PC-3 (cell line): ENCODE measurements around the gene DCAF6. TPM values are rescaled to one million over a fixed set of nuclear protein-coding genes. Genes with fewer than 3 reads are reported as not detected.

Experiments used
- ATAC-seq: fragments of 200-7000 bp; cut with Tn5 transposase; 2 replicates; pipeline ENCODE4 v1.9.1; 2020; ENCODE audit warnings: mild to moderate bottlenecking, moderate library complexity
- BruUV-seq: library from RNA; stranded (reverse); fragments of 400-500 nt; replicated peaks from 2 replicates; lab custom pipeline; 2021; lab: Mats Ljungman, UMichigan
- CTCF ChIA-PET: fragments of 300-600 bp; sonication (Branson Sonifier 250); formaldehyde crosslinking; loops from one replicate; lab custom pipeline; 2022; ENCODE audit warnings: antibody characterized with exemption; lab: Charles Lee
- POLR2A ChIA-PET: fragments of 300-600 bp; sonication (Branson Sonifier 250); formaldehyde crosslinking; loops from one replicate; lab custom pipeline; 2022; ENCODE audit warnings: antibody characterized with exemption; ENCODE audit not compliant: unreplicated experiment; lab: Charles Lee
- DNase-seq: peaks from one replicate; pipeline ENCODE4 v3.0.0-alpha.2; 2015
- H2AFZ ChIP-seq: fragments of 300-600 bp; sonication (generic); 2 replicates; pipeline ENCODE4 v1.6.0; 2016; ENCODE audit warnings: antibody characterized with exemption, low read length
- H3F3A ChIP-seq: fragments of 300-600 bp; sonication (generic); one replicate; pipeline ENCODE4 v1.6.0; 2017; ENCODE audit warnings: antibody characterized with exemption, low read length, control low read depth, mild to moderate bottlenecking; ENCODE audit not compliant: unreplicated experiment
- H3K27ac ChIP-seq: fragments of 300-600 bp; sonication (generic); 2 replicates; pipeline ENCODE4 v1.5.1; 2016; ENCODE audit warnings: mild to moderate bottlenecking, low read length
- H3K27me3 ChIP-seq: fragments of 300-600 bp; sonication (generic); 2 replicates; pipeline ENCODE4 v1.6.1; 2016; ENCODE audit warnings: low read length, mixed read lengths
- H3K36me3 ChIP-seq: fragments of 300-600 bp; sonication (generic); 2 replicates; pipeline ENCODE4 v1.6.1; 2016; ENCODE audit warnings: low read depth, mixed run types, low read length, mixed read lengths
- H3K4me1 ChIP-seq: fragments of 300-600 bp; sonication (generic); 2 replicates; pipeline ENCODE4 v1.5.1; 2016; ENCODE audit warnings: low read length; ENCODE audit not compliant: insufficient read depth
- H3K4me2 ChIP-seq: fragments of 300-600 bp; sonication (generic); 2 replicates; pipeline ENCODE4 v1.6.0; 2016; ENCODE audit warnings: low read length
- H3K4me3 ChIP-seq: fragments of 300-600 bp; sonication (generic); 2 replicates; pipeline ENCODE4 v1.5.1; 2016; ENCODE audit warnings: mild to moderate bottlenecking, low read length, mixed read lengths
- H3K79me2 ChIP-seq: fragments of 300-600 bp; sonication (generic); 2 replicates; pipeline ENCODE4 v1.6.1; 2017; ENCODE audit warnings: low read length, mixed read lengths
- H3K9ac ChIP-seq: fragments of 300-600 bp; sonication (generic); 2 replicates; pipeline ENCODE4 v1.6.0; 2016; ENCODE audit warnings: mild to moderate bottlenecking, low read length
- H3K9me2 ChIP-seq: fragments of 300-600 bp; sonication (generic); replicated peaks from 2 replicates; pipeline ENCODE4 v1.6.1; 2016; ENCODE audit warnings: mixed run types, low read length, mixed read lengths
- H3K9me3 ChIP-seq: fragments of 300-600 bp; sonication (generic); 2 replicates; pipeline ENCODE4 v1.6.1; 2016; ENCODE audit warnings: low read length, mixed read lengths
- H4K20me1 ChIP-seq: fragments of 300-600 bp; sonication (generic); 2 replicates; pipeline ENCODE4 v1.6.1; 2016; ENCODE audit warnings: low read length, mixed read lengths
- CTCF ChIP-seq: fragments of 300-600 bp; sonication (generic); conservative IDR thresholded peaks from 2 replicates; pipeline ENCODE4 v1.5.1; 2017; ENCODE audit warnings: antibody characterized with exemption, low read depth, mild to moderate bottlenecking, low read length
- EZH2 ChIP-seq: fragments of 300-600 bp; sonication (generic); IDR thresholded peaks from one replicate; pipeline ENCODE4 v1.6.1; 2017; ENCODE audit warnings: antibody characterized with exemption, mild to moderate bottlenecking, low read length; ENCODE audit not compliant: unreplicated experiment
- EZH2phosphoT487 ChIP-seq: fragments of 300-600 bp; sonication (generic); IDR thresholded peaks from 2 replicates; pipeline ENCODE4 v1.6.1; 2018; ENCODE audit warnings: mild to moderate bottlenecking, antibody characterized with exemption, low read length, borderline replicate concordance
- intact Hi-C: fragments of 100-400 bp; cut with micrococcal nuclease; formaldehyde crosslinking; loops from 2 replicates; pipeline ENCODE4 v1.9.0; 2023
- total RNA-seq: library from RNA; depleted of rRNA; stranded (reverse); fragments of >200 nt; gene quantifications from 2 replicates; pipeline ENCODE4 v1.2.3, GENCODE V29; 2014

The DCAF6 gene
- total RNA-seq, 1 experiment from 2014 or later, result 29.1 TPM

DNA sequence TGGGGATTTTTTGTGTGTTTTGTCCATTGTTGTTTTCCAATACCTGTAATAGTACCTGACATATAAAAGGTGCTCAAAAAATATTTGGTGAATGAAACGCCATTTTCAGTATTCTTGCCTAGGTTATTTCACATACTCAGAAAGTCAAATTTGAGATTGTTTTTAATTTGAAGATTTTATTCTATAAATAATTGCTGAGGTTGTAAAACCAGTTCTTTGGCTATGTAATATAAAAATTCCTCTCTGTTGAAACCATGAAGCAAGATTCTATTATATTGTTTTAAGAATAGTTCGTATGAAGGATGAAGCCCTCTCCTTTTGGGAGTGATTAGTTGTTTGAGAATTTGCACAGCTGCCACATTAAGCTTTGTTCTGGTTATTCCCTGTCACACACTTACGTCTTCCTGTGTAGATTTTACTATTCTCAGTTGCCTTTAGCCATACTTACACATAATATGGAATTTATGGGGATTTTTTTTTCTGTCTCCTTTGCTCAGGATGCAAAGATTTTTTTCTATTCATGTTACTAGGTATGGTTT is 60.6 kb downstream of the DCAF6 start:
- ChIA-PET CTCF (no interaction called here), POLR2A (interaction anchor here (0.6 kb wide), 2 partner anchors 660 to 695 kb away, joined by 3 to 4 read pairs; no protein-coding TSS in a partner anchor)
- Histone ChIP-seq H3K27me3 (no peaks in the 10 kb centered on the region), H3K4me2 (peak overlapping the region; percentile 8; the same call in 1 of the 2 replicates), H3K4me3 (no peak overlapping the region), H3K36me3 (peaks cover 7% of the 10 kb centered on the region; the same call in 1 of the 2 replicates), H3K9me3 (no peaks in the 10 kb centered on the region), H3K79me2 (no peaks in the 10 kb centered on the region), H4K20me1 (no peaks in the 10 kb centered on the region), H3K27ac (no peak overlapping the region), H3K4me1 (peaks cover 12% of the 10 kb centered on the region), H3F3A (no peaks in the 10 kb centered on the region), H2AFZ (no peak overlapping the region), H3K9me2 (no peaks in the 10 kb centered on the region), H3K9ac (no peak overlapping the region)
- ATAC-seq, result no peak
- intact Hi-C loops, result no loop called here
- peak; percentile 53 for DNase-seq
- no peak for TF ChIP-seq EZH2phosphoT487
- BruUV-seq, result no TSS peak

GRCh38 chr1:167999877-168000276 is 63.4 kb downstream of the DCAF6 start:
- H3K27ac ChIP-seq, result no peak overlapping the region
- ChIA-PET POLR2A (no interaction called here), CTCF (no interaction called here)
- TF ChIP-seq EZH2phosphoT487, result no peak
- no peak for TF ChIP-seq CTCF
- TF ChIP-seq EZH2, result no peak
- no TSS peak for BruUV-seq
- H4K20me1 ChIP-seq, result no peaks in the 10 kb centered on the region
- no peak overlapping the region for H2AFZ ChIP-seq
- no peaks in the 10 kb centered on the region for H3K9me3 ChIP-seq
- H3K27me3 ChIP-seq, result no peaks in the 10 kb centered on the region
- H3K9ac ChIP-seq, result no peak overlapping the region
- H3K79me2 ChIP-seq, result no peaks in the 10 kb centered on the region
- H3K9me2 ChIP-seq, result no peaks in the 10 kb centered on the region
- H3K4me1 ChIP-seq, result peaks cover 12% of the 10 kb centered on the region
- DNase-seq (no peak), ATAC-seq (no peak)
- H3F3A ChIP-seq, result no peaks in the 10 kb centered on the region
- intact Hi-C loops, result no loop called here
- H3K36me3 ChIP-seq, result peaks cover 4% of the 10 kb centered on the region; the same call in 1 of the 2 replicates
- H3K4me3 ChIP-seq, result no peak overlapping the region
- H3K4me2 ChIP-seq, result no peak overlapping the region

- Histone ChIP-seq H2AFZ (no peak overlapping the region), H3K4me3 (no peak overlapping the region), H3K4me2 (no peak overlapping the region), H3K79me2 (no peaks in the 10 kb centered on the region), H3K9me3 (no peaks in the 10 kb centered on the region), H3K9me2 (no peaks in the 10 kb centered on the region), H3F3A (no peaks in the 10 kb centered on the region), H3K27me3 (no peaks in the 10 kb centered on the region), H3K27ac (no peak overlapping the region), H3K4me1 (peaks cover 12% of the 10 kb centered on the region), H3K9ac (no peak overlapping the region), H4K20me1 (no peaks in the 10 kb centered on the region), H3K36me3 (peaks cover 4% of the 10 kb centered on the region; the same call in 1 of the 2 replicates)
- DNase-seq (no peak), ATAC-seq (no peak)
- BruUV-seq, result no TSS peak
- intact Hi-C loops, result no loop called here
- CTCF ChIA-PET, result no interaction called here
- TF ChIP-seq CTCF (no peak), EZH2 (no peak), EZH2phosphoT487 (no peak)
- POLR2A ChIA-PET, result no interaction called here
These were observed 64.2 kb downstream of the DCAF6 start for GRCh38 chr1:168000656-168001055.
